Thyroid gland (tissue), 4 donors: ENCODE results near the gene ATF7. TPM values are rescaled to one million over a fixed set of nuclear protein-coding genes. Genes with fewer than 3 reads are reported as not detected.
A peak's percentile ranks its signal among the peaks of the same experiment; 100 is the strongest.

Source experiments
- DNase-seq, 2 donors: peaks; one replicate each; pipeline ENCODE4 v3.0.0-alpha.2; 2019
- H3K27ac ChIP-seq, 3 donors: fragments of 200-600 bp; sonication (generic); 1 replicate in 2 of 3; 2 replicates in 1 of 3; pipeline ENCODE4 v1.5.1; 2016 to 2019; ENCODE audit warnings: mild to moderate bottlenecking in 1 of 3, moderate library complexity in 1 of 3
- H3K27me3 ChIP-seq: fragments of 200-600 bp; sonication (generic); one replicate; pipeline ENCODE4 v1.5.1; 2019
- H3K36me3 ChIP-seq, 2 donors: fragments of 200-600 bp; sonication (generic); one replicate each; pipeline ENCODE4 v1.5.1; 2016 to 2019
- H3K4me1 ChIP-seq, 2 donors: fragments of 200-600 bp; sonication (generic); one replicate each; pipeline ENCODE4 v1.5.1; 2017 to 2019
- H3K4me3 ChIP-seq, 3 donors: fragments of 200-600 bp; sonication (generic); replicated peaks in 1 of 3; 1 replicate in 2 of 3; 2 replicates in 1 of 3; pipeline ENCODE4 v1.5.1; 2016; ENCODE audit warnings: mild to moderate bottlenecking in 1 of 3
- H3K9me3 ChIP-seq: fragments of 200-600 bp; sonication (generic); one replicate; pipeline ENCODE4 v1.5.1; 2017
- CTCF ChIP-seq, 6 experiments: fragments of 200-600 bp in 3 of 6; fragments of 450-650 bp in 3 of 6; sonication (generic) in 3 of 6; IDR thresholded peaks; one replicate each; pipeline ENCODE4 v1.5.1; 2016 to 2019; ENCODE audit warnings: antibody characterized with exemption in 6 of 6, mild to moderate bottlenecking in 2 of 6, inconsistent platforms in 1 of 6, moderate library complexity in 1 of 6
- POLR2A ChIP-seq, 2 donors: fragments of 450-650 bp; IDR thresholded peaks; one replicate each; pipeline ENCODE4 v1.6.1; 2017; ENCODE audit warnings: antibody characterized with exemption in 2 of 2, mild to moderate bottlenecking in 2 of 2, moderate library complexity in 1 of 2
- WGBS, 2 donors: methylation state at CpG; one replicate each; pipeline ENCODE4 v1.1.5; 2017; 5-methylcytosine and 5-hydroxymethylcytosine counted together
- intact Hi-C: fragments of 100-400 bp; cut with DNase I; formaldehyde crosslinking; loops from one replicate; pipeline ENCODE4 v1.15.1; 2023
- total RNA-seq, 4 donors: library from RNA; depleted of rRNA; stranded (reverse); fragments of >200 nt; gene quantifications; one replicate each; pipeline ENCODE4 v1.2.3, GENCODE V29; 2016

Gene ATF7
- total RNA-seq, 4 donors from 2014 or later = 21.3 to 40.1 (median 37.6) TPM

- H3K9me3 ChIP-seq = no peaks in the 10 kb centered on the region
- no peaks in the 10 kb centered on the region for H3K4me1 ChIP-seq
- H3K36me3 ChIP-seq = no peaks in the 10 kb centered on the region
- TF ChIP-seq POLR2A (IDR thresholded peaks at IDR 0.05) (no peak), CTCF (IDR thresholded peaks at IDR 0.05) (no peak)
- no peak for DNase-seq
- intact Hi-C loops = no loop called here
- H3K27ac ChIP-seq = no peak overlapping the region
- no peaks in the 10 kb centered on the region for H3K27me3 ChIP-seq
- 68 to 76% methylated on average over 1 of the region's 1 CpG for WGBS, 2 donors
- H3K4me3 ChIP-seq = no peak overlapping the region
Observed at GRCh38 chr12:53631721-53632120, 5.5 kb upstream of the ATF7 start.

GRCh38 chr12:53627919-53628318, 1.7 kb upstream of the ATF7 start:
- no peaks in the 10 kb centered on the region for H3K36me3 ChIP-seq
- no peaks in the 10 kb centered on the region for H3K9me3 ChIP-seq
- no peak for DNase-seq
- H3K4me3 ChIP-seq = no peak overlapping the region
- H3K4me1 ChIP-seq = peaks cover 24 to 26% of the 10 kb centered on the region in 2 donors
- intact Hi-C loops = loop anchor here (5.0 kb wide), 1 partner anchor 49 kb away; the partner anchor contains the start of gene ATP5MC2
- no peak overlapping the region for H3K27ac ChIP-seq
- no peaks in the 10 kb centered on the region for H3K27me3 ChIP-seq
- TF ChIP-seq POLR2A (IDR thresholded peaks at IDR 0.05) = no peak
- TF ChIP-seq CTCF (IDR thresholded peaks at IDR 0.05) = no peak
- WGBS, 2 donors = 92 to 93% methylated on average over 11 of the region's 11 CpGs

GRCh38 chr12:53626702-53627169, 554 bp upstream of the ATF7 start:
- H3K27ac ChIP-seq = peak overlapping the region in 1 of 3 donors; percentile 92
- intact Hi-C loops = loop anchor here (5.0 kb wide), 1 partner anchor 51 kb away; the partner anchor contains the start of gene ATP5MC2
- 30 to 32% methylated on average over 6 of the region's 6 CpGs for WGBS, 2 donors
- H3K36me3 ChIP-seq = no peaks in the 10 kb centered on the region
- no peak for DNase-seq
- peaks cover 28 to 31% of the 10 kb centered on the region in 2 donors for H3K4me1 ChIP-seq
- H3K4me3 ChIP-seq = peak overlapping the region in 1 of 3 donors; percentile 50
- no peaks in the 10 kb centered on the region for H3K9me3 ChIP-seq
- TF ChIP-seq CTCF (IDR thresholded peaks at IDR 0.05) = no peak
- no peak for TF ChIP-seq POLR2A (IDR thresholded peaks at IDR 0.05)
- no peaks in the 10 kb centered on the region for H3K27me3 ChIP-seq

GRCh38 chr12:53625373-53625945, 723 bp downstream of the ATF7 start:
- Histone ChIP-seq H3K4me3 (peak overlapping the region; percentile 34 to 50 (median 37)), H3K27me3 (no peaks in the 10 kb centered on the region), H3K36me3 (no peaks in the 10 kb centered on the region), H3K4me1 (peaks cover 28 to 32% of the 10 kb centered on the region in 2 donors), H3K9me3 (no peaks in the 10 kb centered on the region), H3K27ac (peak overlapping the region; percentile 29 to 92 (median 91))
- TF ChIP-seq POLR2A (IDR thresholded peaks at IDR 0.05) = no peak
- TF ChIP-seq CTCF (IDR thresholded peaks at IDR 0.05) = no peak
- 25 to 26% methylated on average over 5 of the region's 5 CpGs for WGBS, 2 donors
- intact Hi-C loops = loop anchor here (5.0 kb wide), 1 partner anchor 52 kb away; the partner anchor contains the start of gene ATP5MC2
- DNase-seq = no peak

GRCh38 chr12:53624956-53625355, 1.2 kb downstream of the ATF7 start:
- Histone ChIP-seq H3K4me3 (peak overlapping the region; percentile 34 to 50 (median 37)), H3K27ac (peak overlapping the region; percentile 29 to 92 (median 91)), H3K36me3 (no peaks in the 10 kb centered on the region), H3K9me3 (no peaks in the 10 kb centered on the region), H3K27me3 (no peaks in the 10 kb centered on the region), H3K4me1 (peaks cover 28 to 32% of the 10 kb centered on the region in 2 donors)
- DNase-seq = no peak
- TF ChIP-seq CTCF (IDR thresholded peaks at IDR 0.05) (no peak), POLR2A (IDR thresholded peaks at IDR 0.05) (no peak)
- intact Hi-C loops = loop anchor here (5.0 kb wide), 1 partner anchor 52 kb away; the partner anchor contains the start of gene ATP5MC2
- WGBS, 2 donors = 41 to 55% methylated on average over 4 of the region's 4 CpGs
